ENCODE results near the gene ATP10B. TPM values are rescaled to one million over a fixed set of nuclear protein-coding genes. Genes with fewer than 3 reads are reported as not detected.

Gene ATP10B
- total RNA-seq, 2 donors from 2014 or later = 162 to 232 TPM

DNA sequence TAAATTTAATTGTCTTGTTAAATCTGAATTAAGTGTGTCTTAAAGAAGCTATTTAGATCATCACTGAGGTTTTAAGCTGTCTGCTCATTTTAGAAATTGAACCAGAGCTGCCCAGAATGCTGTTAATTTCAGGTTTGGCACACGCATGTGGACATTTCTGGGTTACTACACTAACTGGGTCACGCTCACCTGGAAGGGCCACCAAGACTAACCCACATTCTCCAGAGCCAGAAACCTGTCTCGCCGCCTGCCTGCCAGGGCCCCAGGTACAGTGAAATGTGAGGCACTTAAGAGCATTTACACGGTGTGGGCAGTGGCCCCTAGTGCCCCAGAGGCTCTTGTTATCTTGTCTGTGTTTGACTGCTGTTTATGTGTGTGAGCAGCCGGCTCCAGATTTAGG is 46.6 kb downstream of the ATP10B start:
- no peak overlapping the region for H3K4me3 ChIP-seq
- H3K4me1 ChIP-seq = no peaks in the 10 kb centered on the region
- intact Hi-C loops (cut with DNase I) = no loop called here
- no peak overlapping the region for H3K9ac ChIP-seq (ENCODE audit: low read depth in 2 of 2, low read length in 2 of 2)
- TF ChIP-seq, protein P1, sequence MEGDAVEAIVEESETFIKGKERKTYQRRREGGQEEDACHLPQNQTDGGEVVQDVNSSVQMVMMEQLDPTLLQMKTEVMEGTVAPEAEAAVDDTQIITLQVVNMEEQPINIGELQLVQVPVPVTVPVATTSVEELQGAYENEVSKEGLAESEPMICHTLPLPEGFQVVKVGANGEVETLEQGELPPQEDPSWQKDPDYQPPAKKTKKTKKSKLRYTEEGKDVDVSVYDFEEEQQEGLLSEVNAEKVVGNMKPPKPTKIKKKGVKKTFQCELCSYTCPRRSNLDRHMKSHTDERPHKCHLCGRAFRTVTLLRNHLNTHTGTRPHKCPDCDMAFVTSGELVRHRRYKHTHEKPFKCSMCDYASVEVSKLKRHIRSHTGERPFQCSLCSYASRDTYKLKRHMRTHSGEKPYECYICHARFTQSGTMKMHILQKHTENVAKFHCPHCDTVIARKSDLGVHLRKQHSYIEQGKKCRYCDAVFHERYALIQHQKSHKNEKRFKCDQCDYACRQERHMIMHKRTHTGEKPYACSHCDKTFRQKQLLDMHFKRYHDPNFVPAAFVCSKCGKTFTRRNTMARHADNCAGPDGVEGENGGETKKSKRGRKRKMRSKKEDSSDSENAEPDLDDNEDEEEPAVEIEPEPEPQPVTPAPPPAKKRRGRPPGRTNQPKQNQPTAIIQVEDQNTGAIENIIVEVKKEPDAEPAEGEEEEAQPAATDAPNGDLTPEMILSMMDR (IDR thresholded peaks at IDR 0.05) = no peak
- no peaks in the 10 kb centered on the region for H3K27me3 ChIP-seq
- no peaks in the 10 kb centered on the region for H3K36me3 ChIP-seq
- DNase-seq = no peak
- H3K9me3 ChIP-seq = no peaks in the 10 kb centered on the region
- H3K27ac ChIP-seq = no peak overlapping the region

DNA sequence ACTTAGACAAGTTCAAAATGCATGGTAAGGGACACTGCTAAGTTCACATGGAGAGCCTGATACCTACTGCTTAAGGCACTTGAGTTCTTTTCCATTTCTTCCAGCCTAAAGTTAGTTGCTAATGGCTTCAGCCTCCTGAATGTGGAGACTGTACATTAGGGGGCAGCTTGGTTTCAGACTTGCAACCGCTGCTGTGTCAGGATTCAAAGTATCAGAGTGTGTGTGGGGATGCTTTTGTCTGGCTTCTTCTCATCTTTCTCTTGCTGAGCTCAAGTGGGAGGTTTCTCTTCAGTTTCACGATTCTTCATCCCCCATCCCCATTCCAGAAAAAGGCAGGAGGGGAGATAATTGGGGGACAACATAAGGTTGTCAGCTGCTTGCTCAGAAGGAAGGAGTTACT is 49.4 kb downstream of the ATP10B start:
- no peak overlapping the region for H3K4me3 ChIP-seq
- no peaks in the 10 kb centered on the region for H3K36me3 ChIP-seq
- intact Hi-C loops (cut with DNase I) = no loop called here
- no peak for DNase-seq
- H3K27ac ChIP-seq = no peak overlapping the region
- no peaks in the 10 kb centered on the region for H3K9me3 ChIP-seq
- TF ChIP-seq, protein P1 (IDR thresholded peaks at IDR 0.05) = no peak
- no peaks in the 10 kb centered on the region for H3K27me3 ChIP-seq
- H3K4me1 ChIP-seq = no peaks in the 10 kb centered on the region
- no peak overlapping the region for H3K9ac ChIP-seq (ENCODE audit: low read depth in 2 of 2, low read length in 2 of 2)

DNA sequence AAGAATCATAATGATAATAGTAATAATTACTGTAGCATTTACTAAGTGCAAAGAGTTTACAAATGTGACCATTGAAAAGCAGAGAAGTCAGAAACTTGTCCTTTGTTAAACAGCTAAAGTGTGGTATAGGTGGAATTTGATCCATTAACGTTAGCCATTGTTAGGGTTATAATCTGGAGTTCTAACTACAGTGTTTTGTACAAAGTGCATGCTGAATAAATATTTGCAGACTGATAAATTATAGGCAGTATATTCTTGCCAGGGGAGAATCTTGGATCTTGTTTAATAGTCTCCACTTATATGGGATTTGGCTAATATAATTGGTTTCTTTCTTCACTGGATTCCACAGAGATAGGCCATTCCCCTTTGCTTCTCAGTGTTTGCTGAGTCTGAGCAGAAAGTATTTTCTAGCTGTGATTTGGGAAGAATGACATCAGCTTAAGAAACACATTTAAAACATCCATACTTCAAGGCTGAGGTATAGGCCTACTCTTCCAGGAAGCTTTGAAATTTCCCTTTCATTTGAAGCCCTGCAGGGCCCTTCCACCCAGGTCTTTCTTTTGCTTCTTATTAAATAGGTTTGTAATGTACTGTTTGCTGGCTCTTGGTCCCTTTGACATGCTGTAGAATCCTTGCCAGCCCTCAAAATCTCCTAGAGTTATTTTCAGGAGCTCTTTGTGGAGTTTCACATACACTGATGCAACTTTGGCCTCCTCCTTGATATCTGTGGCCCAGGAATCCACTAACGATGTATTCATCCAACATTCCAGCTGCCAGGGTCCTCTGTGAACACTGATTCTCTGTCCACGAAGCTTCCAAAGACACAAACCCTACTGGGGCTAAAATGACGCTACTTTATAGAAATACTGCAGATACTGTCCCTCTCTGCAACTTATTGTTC is 51.4 kb downstream of the ATP10B start:
- Histone ChIP-seq H3K9me3 (no peaks in the 10 kb centered on the region), H3K9ac (ENCODE audit: low read depth in 2 of 2, low read length in 2 of 2) (no peak overlapping the region)

DNA sequence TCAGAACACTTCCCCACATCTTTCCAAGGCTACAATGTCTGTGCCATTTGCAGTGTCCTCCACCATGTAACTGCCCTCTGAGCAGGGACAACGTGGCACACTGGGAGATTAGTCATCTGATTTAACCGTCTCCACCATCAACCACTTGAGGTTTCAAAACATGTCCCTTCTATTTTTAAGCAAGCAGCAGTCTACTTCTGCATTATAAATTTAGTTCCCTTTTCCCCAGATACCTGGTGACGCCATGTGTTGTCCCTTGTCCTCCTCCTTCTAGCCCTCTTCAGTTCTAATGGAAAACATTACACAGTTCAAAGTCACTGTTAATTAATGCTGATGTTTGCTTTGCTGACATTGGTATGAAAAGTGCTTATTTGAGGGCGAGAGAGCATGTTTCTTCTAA is 52.8 kb downstream of the ATP10B start:
- no peaks in the 10 kb centered on the region for H3K36me3 ChIP-seq
- DNase-seq = no peak
- intact Hi-C loops (cut with DNase I) = loop anchor here (10.0 kb wide), 1 partner anchor 294 kb away; no protein-coding TSS in a partner anchor

More for the DNA sequence above, 51.4 kb downstream of the ATP10B start:
- no peaks in the 10 kb centered on the region for H3K4me1 ChIP-seq
- intact Hi-C loops (cut with DNase I) = no loop called here
- no peak for DNase-seq
- TF ChIP-seq, protein P1 (IDR thresholded peaks at IDR 0.05) = no peak
- no peaks in the 10 kb centered on the region for H3K36me3 ChIP-seq
- H3K27ac ChIP-seq = no peak overlapping the region
- no peak overlapping the region for H3K4me3 ChIP-seq
- no peaks in the 10 kb centered on the region for H3K27me3 ChIP-seq

DNA sequence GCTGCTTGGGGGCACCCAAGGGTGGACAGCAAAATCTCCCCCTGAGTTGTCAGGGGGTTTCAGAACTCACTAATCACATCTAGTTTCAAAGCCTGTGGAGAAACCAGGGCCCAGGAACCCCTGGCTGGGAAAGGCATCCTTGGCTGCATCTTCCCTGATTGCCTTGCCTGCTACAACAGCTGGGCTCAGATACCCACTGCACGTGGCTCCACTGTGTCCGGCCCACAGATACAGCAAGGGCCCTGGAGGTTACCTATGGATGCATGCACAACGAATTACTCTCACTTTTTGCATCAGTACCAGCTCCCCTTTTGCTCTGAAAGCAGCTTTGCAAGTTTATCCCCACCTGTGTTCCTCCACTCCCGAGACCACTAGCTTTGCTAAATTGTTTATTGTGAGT is 55.0 kb downstream of the ATP10B start:
- no peak overlapping the region for H3K27ac ChIP-seq
- no peaks in the 10 kb centered on the region for H3K9me3 ChIP-seq
- no peaks in the 10 kb centered on the region for H3K4me1 ChIP-seq
- TF ChIP-seq, protein P1 (IDR thresholded peaks at IDR 0.05) = no peak
- no peak for DNase-seq
- intact Hi-C loops (cut with DNase I) = loop anchor here (10.0 kb wide), 1 partner anchor 292 kb away; no protein-coding TSS in a partner anchor
- no peak overlapping the region for H3K4me3 ChIP-seq
- H3K36me3 ChIP-seq = no peaks in the 10 kb centered on the region
- no peaks in the 10 kb centered on the region for H3K27me3 ChIP-seq
- H3K9ac ChIP-seq (ENCODE audit: low read depth in 2 of 2, low read length in 2 of 2) = no peak overlapping the region

More for the DNA sequence above, 52.8 kb downstream of the ATP10B start:
- no peaks in the 10 kb centered on the region for H3K27me3 ChIP-seq
- no peak overlapping the region for H3K9ac ChIP-seq (ENCODE audit: low read depth in 2 of 2, low read length in 2 of 2)
- no peaks in the 10 kb centered on the region for H3K4me1 ChIP-seq
- TF ChIP-seq, protein P1 (IDR thresholded peaks at IDR 0.05) = no peak
- no peak overlapping the region for H3K27ac ChIP-seq
- no peaks in the 10 kb centered on the region for H3K9me3 ChIP-seq
- no peak overlapping the region for H3K4me3 ChIP-seq
